HCT116 (cell line): ENCODE results near the gene SLC27A5.
A peak's percentile ranks its signal among the peaks of the same experiment; 100 is the strongest.

Experiments
- CTCF ChIP-seq, 3 experiments: fragments of 200-600 bp in 1 of 3; sonication (generic) in 1 of 3; IDR thresholded peaks in 2 of 3; conservative IDR thresholded peaks in 1 of 3; 2 replicates each; pipeline ENCODE4 v1.5.1; 2012 to 2017; ENCODE audit warnings: low read depth in 2 of 3, low read length in 2 of 3, antibody characterized with exemption in 1 of 3, borderline replicate concordance in 1 of 3, control low read depth in 1 of 3, mild to moderate bottlenecking in 1 of 3, mixed read lengths in 1 of 3, mixed run types in 1 of 3, moderate library complexity in 1 of 3; ENCODE audit not compliant: insufficient read depth in 1 of 3
- EGR1 ChIP-seq: IDR thresholded peaks from 2 replicates; pipeline ENCODE4 v1.6.1; 2012; ENCODE audit warnings: low read depth
- EZH2phosphoT487 ChIP-seq: fragments of 200-600 bp; IDR thresholded peaks from 2 replicates; pipeline ENCODE4 v1.6.1; 2018; ENCODE audit warnings: antibody characterized with exemption, borderline replicate concordance
- POLR2A ChIP-seq: IDR thresholded peaks from 2 replicates; pipeline ENCODE4 v1.7.0; 2011; ENCODE audit warnings: borderline replicate concordance; ENCODE audit not compliant: insufficient read depth, insufficient read length; ENCODE audit errors: extremely low read depth
- REST ChIP-seq: IDR thresholded peaks from 2 replicates; pipeline ENCODE4 v1.6.1; 2012; ENCODE audit warnings: low read depth
- SIN3A ChIP-seq: IDR thresholded peaks from 2 replicates; pipeline ENCODE4 v1.6.1; 2012; ENCODE audit warnings: low read depth

- TF ChIP-seq CTCF (IDR thresholded peaks at IDR 0.05 in 2 of 3, conservative IDR thresholded peaks at IDR 0.05 in 1 of 3; ENCODE audit: borderline replicate concordance in 1 of 3, insufficient read depth in 1 of 3, low read depth in 2 of 3, low read length in 2 of 3) (peak in 1 of 3 experiments; percentile 25; a peak in 1 of 6 replicates), POLR2A (peak; percentile 55), EGR1 (no peak), EZH2phosphoT487 (no peak), SIN3A (no peak), REST (no peak)
Observed at GRCh38 chr19:58499021-58499927, 12.5 kb downstream of the SLC27A5 start.
